ENCODE results near the gene TMEM178A.

The TMEM178A gene

GRCh38 chr2:39665811-39666490 lies at the start of gene TMEM178A:
Gene TMEM178A, plus strand, starts transcription at chr2:39665917. Its CDS starts 58 bp downstream, at chr2:39665975.
- H3K4me3 ChIP-seq (ENCODE audit: low read length) = peak within 1 kb of the TSS; percentile 10
- no peak for TF ChIP-seq CTCF (IDR thresholded peaks at IDR 0.05; ENCODE audit: insufficient read depth, low read depth, low read length, missing control alignments)
- no peak for DNase-seq (ENCODE audit: low read depth)

GRCh38 chr2:39618236-39618635 lies 47.5 kb upstream of the TMEM178A start:
- DNase-seq (ENCODE audit: low read depth) = no peak
- H3K4me3 ChIP-seq (ENCODE audit: low read length) = no peak overlapping the region
- TF ChIP-seq CTCF (IDR thresholded peaks at IDR 0.05; ENCODE audit: insufficient read depth, low read depth, low read length, missing control alignments) = no peak

GRCh38 chr2:39618736-39619135 lies 47.0 kb upstream of the TMEM178A start:
- DNase-seq (ENCODE audit: low read depth) = no peak
- no peak overlapping the region for H3K4me3 ChIP-seq (ENCODE audit: low read length)
- no peak for TF ChIP-seq CTCF (IDR thresholded peaks at IDR 0.05; ENCODE audit: insufficient read depth, low read depth, low read length, missing control alignments)

GRCh38 chr2:39620067-39620466 lies 45.6 kb upstream of the TMEM178A start:
- no peak for TF ChIP-seq CTCF (IDR thresholded peaks at IDR 0.05; ENCODE audit: insufficient read depth, low read depth, low read length, missing control alignments)
- no peak overlapping the region for H3K4me3 ChIP-seq (ENCODE audit: low read length)
- peak; percentile 84 for DNase-seq (ENCODE audit: low read depth)

GRCh38 chr2:39621596-39621995 lies 44.1 kb upstream of the TMEM178A start:
- H3K4me3 ChIP-seq (ENCODE audit: low read length) = no peak overlapping the region
- TF ChIP-seq CTCF (IDR thresholded peaks at IDR 0.05; ENCODE audit: insufficient read depth, low read depth, low read length, missing control alignments) = no peak
- no peak for DNase-seq (ENCODE audit: low read depth)

- no peak for DNase-seq (ENCODE audit: low read depth)
- H3K4me3 ChIP-seq (ENCODE audit: low read length) = no peak overlapping the region
- no peak for TF ChIP-seq CTCF (IDR thresholded peaks at IDR 0.05; ENCODE audit: insufficient read depth, low read depth, low read length, missing control alignments)
These were observed 42.9 kb upstream of the TMEM178A start for GRCh38 chr2:39622860-39623259.

GRCh38 chr2:39623917-39624316 lies 41.8 kb upstream of the TMEM178A start:
- DNase-seq (ENCODE audit: low read depth) = no peak
- H3K4me3 ChIP-seq (ENCODE audit: low read length) = no peak overlapping the region
- no peak for TF ChIP-seq CTCF (IDR thresholded peaks at IDR 0.05; ENCODE audit: insufficient read depth, low read depth, low read length, missing control alignments)

Measured in epithelial cell of esophagus (primary cell).